HUES48 (cell line): Measurements from ENCODE around the gene TMPRSS5.

Experiments used
- H3K27ac ChIP-seq: one replicate; pipeline ENCODE4 v1.7.0; 2013; ENCODE audit warnings: low read depth, low read length, inconsistent platforms
- H3K27me3 ChIP-seq: 2 replicates; pipeline ENCODE4 v1.6.1; 2013; ENCODE audit warnings: mild to moderate bottlenecking, low read length; ENCODE audit not compliant: control insufficient read depth, insufficient read depth
- H3K36me3 ChIP-seq: 2 replicates; pipeline ENCODE4 v1.6.1; 2013; ENCODE audit warnings: low read length; ENCODE audit not compliant: control insufficient read depth, insufficient read depth
- H3K4me1 ChIP-seq: 2 replicates; pipeline ENCODE4 v1.6.1; 2013; ENCODE audit warnings: mild to moderate bottlenecking, low read length; ENCODE audit not compliant: control insufficient read depth, insufficient read depth
- H3K4me3 ChIP-seq: 2 replicates; pipeline ENCODE4 v1.5.1; 2013; ENCODE audit warnings: mild to moderate bottlenecking, low read depth, low read length
- H3K9ac ChIP-seq: 2 replicates; pipeline ENCODE4 v1.6.1; 2013; ENCODE audit warnings: mild to moderate bottlenecking, low read depth, low read length, moderate library complexity
- H3K9me3 ChIP-seq: 2 replicates; pipeline ENCODE4 v1.6.1; 2013; ENCODE audit warnings: low read length; ENCODE audit not compliant: control insufficient read depth, insufficient read depth

Gene TMPRSS5

GRCh38 chr11:113644605-113645004, 61.5 kb downstream of the TMPRSS5 start:
- Histone ChIP-seq H3K9ac (no peak overlapping the region), H3K4me3 (no peak overlapping the region), H3K27me3 (no peaks in the 10 kb centered on the region), H3K27ac (no peak overlapping the region), H3K4me1 (no peaks in the 10 kb centered on the region), H3K9me3 (peaks cover 6% of the 10 kb centered on the region), H3K36me3 (no peaks in the 10 kb centered on the region)

- Histone ChIP-seq H3K9me3 (peaks cover under 1% of the 10 kb centered on the region; the same call in 1 of the 2 replicates), H3K9ac (no peak overlapping the region)
These were observed 62.4 kb downstream of the TMPRSS5 start for GRCh38 chr11:113643701-113644100.

DNA sequence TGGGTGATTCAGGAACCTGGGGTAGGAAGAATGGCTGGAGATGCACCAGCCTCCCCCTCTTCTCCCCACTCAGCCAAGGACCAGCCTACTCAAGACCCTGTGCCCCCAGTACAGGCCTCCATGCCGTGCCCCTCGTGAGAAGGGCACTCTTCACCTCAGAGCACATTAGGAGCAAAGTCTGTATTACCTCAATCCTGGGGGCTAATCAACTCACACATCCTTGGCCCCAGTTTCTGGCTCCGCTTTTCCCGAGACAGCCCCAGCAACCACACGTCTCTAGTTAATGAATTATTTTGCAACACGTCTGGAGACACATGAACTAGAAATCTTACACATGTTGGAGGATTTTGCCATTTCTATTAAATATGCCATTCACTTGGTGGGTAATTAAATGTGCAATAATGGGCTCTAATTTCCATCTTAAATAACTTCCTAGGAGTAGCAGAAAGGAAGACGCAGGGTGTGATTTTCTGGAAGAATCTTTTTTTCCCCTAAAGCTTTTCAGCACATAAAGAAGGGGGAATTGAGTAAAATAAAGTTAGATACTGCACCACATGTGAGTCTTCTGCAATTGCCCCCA, 63.0 kb downstream of the TMPRSS5 start:
- no peak overlapping the region for H3K4me3 ChIP-seq
- H3K4me1 ChIP-seq = no peaks in the 10 kb centered on the region
- H3K27me3 ChIP-seq = no peaks in the 10 kb centered on the region
- no peak overlapping the region for H3K9ac ChIP-seq
- H3K36me3 ChIP-seq = no peaks in the 10 kb centered on the region
- no peak overlapping the region for H3K27ac ChIP-seq
- no peaks in the 10 kb centered on the region for H3K9me3 ChIP-seq

More at GRCh38 chr11:113643701-113644100, 62.4 kb downstream of the TMPRSS5 start:
- H3K4me1 ChIP-seq = no peaks in the 10 kb centered on the region
- H3K27me3 ChIP-seq = no peaks in the 10 kb centered on the region
- H3K4me3 ChIP-seq = no peak overlapping the region
- H3K36me3 ChIP-seq = no peaks in the 10 kb centered on the region
- no peak overlapping the region for H3K27ac ChIP-seq

GRCh38 chr11:113642090-113642489, 64.0 kb downstream of the TMPRSS5 start:
- no peaks in the 10 kb centered on the region for H3K27me3 ChIP-seq
- H3K9ac ChIP-seq = no peak overlapping the region
- H3K27ac ChIP-seq = no peak overlapping the region
- no peaks in the 10 kb centered on the region for H3K4me1 ChIP-seq
- no peaks in the 10 kb centered on the region for H3K36me3 ChIP-seq
- H3K9me3 ChIP-seq = no peaks in the 10 kb centered on the region
- H3K4me3 ChIP-seq = no peak overlapping the region

- Histone ChIP-seq H3K4me3 (no peak overlapping the region), H3K9me3 (no peaks in the 10 kb centered on the region), H3K9ac (no peak overlapping the region), H3K4me1 (no peaks in the 10 kb centered on the region), H3K27ac (no peak overlapping the region), H3K27me3 (no peaks in the 10 kb centered on the region), H3K36me3 (no peaks in the 10 kb centered on the region)
These were observed 67.7 kb downstream of the TMPRSS5 start for GRCh38 chr11:113638376-113638775.

DNA sequence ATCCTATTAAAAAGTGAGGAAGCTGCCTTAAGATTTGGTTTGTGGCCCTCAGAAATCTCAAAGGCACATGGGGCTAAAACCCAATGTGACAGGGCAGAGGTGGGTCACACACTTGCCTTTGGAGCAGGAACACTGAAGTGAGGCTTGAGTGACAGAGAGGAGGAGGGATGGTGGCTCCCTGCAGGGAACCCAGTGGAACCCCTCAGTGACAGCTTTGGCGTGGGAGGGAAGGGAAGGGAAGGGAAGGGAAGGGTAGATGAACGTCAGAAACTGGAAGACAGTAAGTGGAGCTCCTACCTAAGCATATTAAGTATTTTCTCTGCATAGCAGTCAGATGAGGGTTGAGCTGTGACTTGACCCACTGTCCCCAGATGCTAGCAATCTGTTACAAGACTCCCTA, 68.5 kb downstream of the TMPRSS5 start:
- no peaks in the 10 kb centered on the region for H3K27me3 ChIP-seq
- H3K27ac ChIP-seq = no peak overlapping the region
- H3K9ac ChIP-seq = no peak overlapping the region
- H3K4me1 ChIP-seq = no peaks in the 10 kb centered on the region
- H3K4me3 ChIP-seq = no peak overlapping the region
- no peaks in the 10 kb centered on the region for H3K9me3 ChIP-seq
- no peaks in the 10 kb centered on the region for H3K36me3 ChIP-seq
